GM04503 (cell line): ENCODE data around the gene KRT4.

Experiments used
- DNase-seq: peaks from one replicate; pipeline ENCODE4 v3.0.0-alpha.2; 2012; ENCODE audit warnings: low read depth

The KRT4 gene

DNA sequence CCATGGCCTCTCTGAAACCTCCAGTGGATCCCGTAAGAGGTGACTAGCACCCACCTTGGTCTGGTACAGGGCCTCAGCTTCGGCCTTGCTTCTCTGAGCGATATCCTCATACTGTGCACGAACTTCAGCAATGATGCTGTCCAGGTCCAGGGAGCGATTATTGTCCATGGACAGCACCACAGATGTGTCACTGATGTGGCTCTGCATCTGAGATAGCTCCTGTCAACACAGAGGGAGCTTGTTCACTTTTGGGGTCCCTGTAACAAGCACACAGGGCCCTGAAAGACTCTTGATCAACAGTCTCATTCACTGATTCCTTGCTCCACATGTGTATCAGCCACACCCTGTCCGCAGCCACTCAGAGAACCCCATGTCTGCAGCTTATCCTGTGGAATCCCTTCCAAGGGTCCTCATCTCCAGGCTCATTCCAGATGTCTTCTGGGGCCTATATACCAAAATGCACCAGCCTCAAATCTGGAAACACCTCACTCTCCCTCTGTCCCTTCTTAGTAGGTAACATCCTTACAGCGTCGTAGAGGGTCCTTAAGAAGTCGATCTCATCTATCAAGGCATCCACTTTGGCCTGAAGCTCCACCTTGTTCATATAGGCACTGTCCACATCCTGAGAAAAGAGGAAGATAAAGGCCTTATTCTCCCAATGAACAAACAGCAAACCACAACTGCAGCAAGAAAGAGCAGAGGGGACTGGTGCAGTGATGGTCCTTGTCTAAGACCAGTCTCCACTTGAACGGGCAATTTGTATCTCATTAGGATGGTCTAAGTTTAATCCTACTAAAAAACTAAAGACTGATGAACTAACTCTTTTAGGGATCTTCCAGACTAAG is 21.5 kb downstream of the KRT4 start:
- no peak for DNase-seq

- DNase-seq = no peak
Observed at GRCh38 chr12:52791271-52792184, 22.4 kb downstream of the KRT4 start.

- DNase-seq = no peak
Observed at GRCh38 chr12:52790427-52791270, 23.3 kb downstream of the KRT4 start.

- no peak for DNase-seq
Observed at GRCh38 chr12:52789637-52790426, 24.1 kb downstream of the KRT4 start.

DNA sequence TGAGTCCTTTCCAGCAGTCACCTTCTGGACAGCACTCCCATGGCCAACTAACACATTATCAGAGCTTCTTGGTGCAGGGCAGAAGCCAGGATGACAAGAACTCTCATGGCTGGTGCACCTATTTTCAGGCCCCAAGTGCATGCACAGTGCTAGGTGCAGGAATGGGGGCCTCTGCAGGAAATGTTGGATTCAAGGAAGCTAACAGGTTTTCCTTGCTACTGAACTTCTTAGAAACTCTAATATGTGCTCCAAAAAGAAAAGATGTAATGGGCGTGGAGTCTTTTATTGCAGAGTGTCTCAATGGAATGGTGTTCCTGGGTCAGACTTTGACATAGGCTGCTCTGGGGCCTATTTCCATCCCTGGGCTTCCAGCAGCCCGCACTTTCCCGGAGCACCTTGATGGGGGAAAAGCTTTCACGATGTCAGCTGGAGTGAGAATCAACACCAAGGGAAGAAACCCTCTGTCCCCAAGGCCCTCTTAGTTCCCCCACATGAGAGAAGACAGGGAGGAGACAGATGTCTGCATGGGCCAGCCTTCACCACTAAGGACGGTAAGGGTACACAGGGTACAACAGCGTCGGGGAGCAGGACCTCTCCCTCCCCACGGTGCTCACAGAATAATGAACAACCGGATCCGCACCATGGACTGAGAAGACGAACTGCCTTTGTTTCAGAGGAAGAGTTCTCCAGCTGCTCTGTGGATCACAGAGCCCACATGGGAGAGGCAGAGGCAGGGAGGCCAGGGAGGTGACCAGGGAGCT is 24.9 kb downstream of the KRT4 start:
- DNase-seq = no peak

- no peak for DNase-seq
Observed at GRCh38 chr12:52788192-52788875, 25.6 kb downstream of the KRT4 start.

DNA sequence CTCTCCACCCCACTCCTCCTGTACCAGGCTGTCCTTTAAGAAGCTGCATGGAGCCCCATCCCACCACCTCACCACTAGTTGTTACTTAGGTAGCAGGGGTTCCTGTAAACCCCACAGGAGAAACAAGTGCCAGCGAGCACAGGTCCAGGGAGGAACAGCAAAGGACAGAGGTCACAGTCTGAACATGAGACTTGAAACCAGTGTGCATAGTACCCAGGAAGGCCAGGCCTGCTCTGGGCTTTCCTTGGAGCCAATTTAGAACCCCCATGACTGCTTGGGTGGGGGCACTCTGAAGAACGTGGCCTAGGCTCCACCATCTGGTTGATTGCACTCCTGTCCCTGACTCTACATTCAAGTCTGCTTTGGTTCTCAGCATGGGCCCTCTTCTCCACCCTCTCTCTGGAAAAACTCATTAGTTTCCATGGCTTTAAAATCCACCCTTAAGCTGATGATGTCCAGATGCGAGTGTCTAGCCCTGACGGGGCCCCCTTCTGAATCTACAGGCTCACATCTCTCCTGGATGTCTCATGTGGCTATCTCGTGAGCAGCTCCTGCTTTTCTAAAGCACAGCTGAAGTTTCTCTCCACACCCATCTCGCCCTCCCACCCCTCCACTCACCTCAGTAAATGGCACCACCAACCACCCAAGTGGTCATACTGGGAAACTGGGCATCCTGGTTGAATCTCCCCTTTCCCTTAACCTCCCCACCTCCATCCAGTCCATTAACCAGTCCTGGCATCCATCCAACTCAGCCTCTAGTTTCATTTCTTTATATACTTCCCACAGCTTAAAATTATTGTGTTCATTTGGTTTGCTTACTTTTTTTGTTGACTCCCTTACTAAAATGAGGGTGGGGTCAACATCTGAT is 26.4 kb downstream of the KRT4 start:
- DNase-seq = no peak

DNA sequence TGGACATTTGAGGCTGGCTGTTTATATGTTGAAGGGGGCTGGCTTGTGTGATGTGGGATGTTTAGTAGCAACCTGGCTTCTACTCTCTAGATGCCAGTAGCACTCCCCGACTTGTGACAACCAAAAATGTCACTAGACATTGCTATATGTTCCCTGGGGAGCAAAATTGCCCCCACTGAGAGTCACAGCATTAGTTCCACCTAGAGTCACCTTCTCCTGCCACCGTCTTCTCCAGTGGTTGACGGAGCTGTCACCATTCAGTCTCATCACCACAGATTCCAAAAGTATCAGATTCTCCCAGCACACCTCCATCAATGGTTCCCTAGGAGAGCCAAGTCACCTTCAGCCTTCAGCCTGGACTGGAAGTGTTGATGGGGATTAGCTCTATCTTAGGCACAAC is 29.0 kb downstream of the KRT4 start:
- DNase-seq = no peak

- DNase-seq = no peak
Observed at GRCh38 chr12:52783563-52784316, 30.2 kb downstream of the KRT4 start.

- no peak for DNase-seq
Observed at GRCh38 chr12:52782502-52782901, 31.4 kb downstream of the KRT4 start.

DNA sequence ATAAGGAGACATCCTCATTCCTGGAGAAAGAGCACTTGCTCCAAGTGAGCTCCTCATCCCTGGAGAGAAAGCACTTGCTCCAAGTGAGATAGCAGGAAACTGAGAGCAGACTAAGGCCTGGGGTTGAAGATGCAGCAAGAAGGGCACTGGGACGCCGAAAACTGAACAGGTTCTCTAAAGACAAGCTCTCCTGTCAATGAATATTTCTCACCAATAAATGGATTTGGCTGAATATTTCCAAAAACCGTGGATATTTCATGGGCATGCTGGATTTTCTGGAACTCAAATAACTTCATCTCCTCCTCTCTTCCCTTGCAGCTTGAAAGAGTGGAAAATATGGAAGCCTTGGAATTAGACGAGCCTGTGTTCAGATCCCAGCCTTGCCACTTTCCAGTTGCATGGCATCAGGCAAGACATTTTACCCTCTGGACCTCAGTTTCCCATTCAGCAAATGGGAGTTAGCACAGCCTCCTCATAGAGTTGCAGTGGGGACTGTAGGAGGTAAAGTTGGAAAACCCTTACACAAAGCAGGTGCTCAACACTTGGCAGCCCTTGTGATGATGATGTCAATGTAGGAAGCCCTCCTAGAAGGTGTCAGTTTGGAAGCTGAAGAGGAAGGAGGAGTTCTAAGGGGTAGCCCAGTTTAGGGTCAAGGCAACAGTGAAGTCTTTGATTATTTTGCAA is 32.4 kb downstream of the KRT4 start:
- DNase-seq = no peak

DNA sequence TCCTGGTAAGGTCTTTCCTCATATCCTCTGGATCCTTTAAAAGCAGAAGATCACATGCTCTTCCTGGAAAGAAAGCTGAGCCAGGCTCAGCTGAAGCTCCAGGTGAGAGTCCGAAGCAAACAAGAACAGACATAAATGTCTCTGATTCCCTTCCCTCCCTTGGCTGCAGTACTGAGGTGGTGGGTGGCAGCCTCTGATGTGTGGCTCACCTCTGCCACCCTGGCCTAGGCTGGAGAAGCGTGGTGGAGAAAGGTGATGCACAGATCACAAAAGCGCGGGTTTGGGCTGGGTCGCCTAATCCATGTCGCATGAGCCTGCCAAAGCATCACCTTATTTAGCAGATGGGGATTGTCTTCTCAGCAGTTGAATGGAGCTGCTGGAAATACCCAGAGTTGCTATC is 34.0 kb downstream of the KRT4 start:
- no peak for DNase-seq

- DNase-seq = no peak
Observed at GRCh38 chr12:52778833-52779232, 35.1 kb downstream of the KRT4 start.

GRCh38 chr12:52777566-52777965 is 36.4 kb downstream of the KRT4 start:
- no peak for DNase-seq

DNA sequence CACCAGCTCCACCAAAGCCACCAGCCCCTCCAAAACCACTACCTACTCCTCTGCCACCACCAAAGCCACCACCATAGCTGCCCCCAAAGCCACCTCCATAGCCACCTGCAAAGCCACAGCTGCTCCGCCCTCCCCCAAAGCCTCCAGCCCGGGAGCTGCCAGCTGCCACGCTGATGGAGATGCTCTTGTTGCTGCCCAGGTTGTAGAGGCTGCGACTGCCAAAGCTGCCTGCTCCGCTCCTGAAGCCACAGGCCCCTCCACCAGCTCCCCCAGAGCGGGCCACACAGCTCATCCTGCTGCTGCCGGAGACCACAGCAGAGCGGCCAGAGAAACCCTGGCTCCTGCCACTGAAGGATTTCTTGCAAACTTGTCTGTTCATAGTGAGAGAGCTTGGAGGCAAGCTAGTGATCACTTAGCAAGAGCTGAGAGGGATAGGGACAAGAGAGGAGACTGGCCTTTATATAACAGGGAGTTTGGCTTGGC is 37.0 kb downstream of the KRT4 start, which contains the start of gene KRT76:
Gene KRT76, minus strand, starts transcription at position 433 of the 483 bp plus-strand sequence. Its CDS starts 54 bp downstream, at position 379.
- no peak for DNase-seq

DNA sequence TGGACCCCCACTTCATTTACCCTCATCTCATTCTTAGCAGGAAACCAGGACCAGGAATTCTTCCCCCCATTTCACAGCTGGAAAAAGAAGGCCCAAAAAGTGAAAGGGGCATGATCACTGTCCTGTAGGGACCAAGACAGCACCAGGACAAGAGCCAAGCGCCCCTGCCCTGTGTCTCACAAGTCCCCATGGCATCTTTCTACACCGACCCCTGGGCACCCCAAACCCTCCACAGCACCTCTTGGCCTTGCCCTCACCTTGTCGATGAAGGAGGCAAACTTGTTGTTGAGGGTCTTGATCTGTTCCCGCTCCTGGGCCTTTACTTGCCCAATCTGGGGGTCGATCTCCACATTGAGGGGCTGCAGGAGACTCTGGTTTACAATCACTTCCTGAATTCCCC is 37.5 kb downstream of the KRT4 start:
- no peak for DNase-seq

DNA sequence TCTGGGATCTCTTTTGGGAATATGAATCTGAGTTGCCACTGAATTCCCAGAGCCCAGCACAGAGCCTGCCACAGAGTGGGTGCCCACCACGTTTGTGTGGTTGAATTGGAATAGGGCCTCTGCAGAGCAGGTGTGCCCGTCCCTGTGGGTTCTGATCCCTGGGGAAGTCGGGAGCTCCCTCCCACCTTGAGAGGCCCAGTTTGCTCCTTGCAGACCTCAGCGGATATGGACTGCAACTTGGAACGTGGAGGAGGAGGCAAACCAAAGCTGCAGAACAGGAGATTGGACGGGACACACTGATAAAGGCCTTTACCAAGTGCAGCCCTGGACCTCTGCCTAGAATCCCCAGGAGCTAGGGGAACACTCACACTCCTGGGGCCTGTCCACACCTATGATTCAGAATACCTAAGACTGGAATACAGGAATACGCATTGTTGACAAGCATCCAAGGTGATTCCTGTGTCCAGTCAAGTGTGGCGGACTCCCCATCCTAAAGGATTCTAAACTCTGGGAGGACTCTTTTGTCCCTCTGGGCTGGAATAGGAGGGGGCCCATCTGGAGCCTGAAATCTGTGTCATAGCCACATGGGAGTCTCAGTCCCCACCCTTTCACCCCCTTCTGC is 39.2 kb downstream of the KRT4 start:
- DNase-seq = no peak
